Inflammatory macrophage treated with lipopolysaccharide for 4 hours (primary cell): ENCODE measurements around the gene CRPPA.
"Not testable (repeated sequence)": the region's sequence is repeated elsewhere in the genome, so short reads cannot be mapped to it uniquely, and the experiment has no call there.

Source experiments
- DNase-seq: peaks from one replicate; pipeline ENCODE4 v3.0.0-alpha.2; 2020

CRPPA gene

GRCh38 chr7:16421333-16422102 lies at the start of gene CRPPA:
CRPPA (minus strand) TSS chr7:16421538; CDS start chr7:16421322, 216 bp downstream.
- DNase-seq = peak; percentile 15

GRCh38 chr7:16465469-16466361 lies 44.4 kb upstream of the CRPPA start, which contains the start of gene SOSTDC1:
SOSTDC1 (minus strand) TSS chr7:16465738; CDS start chr7:16465668, 70 bp downstream.
- no peak for DNase-seq

GRCh38 chr7:16463949-16464715 lies 42.8 kb upstream of the CRPPA start:
- DNase-seq = no peak

- no peak for DNase-seq
These were observed 42.2 kb upstream of the CRPPA start for GRCh38 chr7:16463520-16463919.

- no peak for DNase-seq
These were observed 41.1 kb upstream of the CRPPA start for GRCh38 chr7:16462431-16462889.

- peak; percentile 3 for DNase-seq
These were observed 39.6 kb upstream of the CRPPA start for GRCh38 chr7:16460789-16461493.

GRCh38 chr7:16456303-16456702 lies 35.0 kb upstream of the CRPPA start:
- not testable (repeated sequence) for DNase-seq

- DNase-seq = no peak
These were observed 34.3 kb upstream of the CRPPA start for GRCh38 chr7:16455591-16455990.

GRCh38 chr7:16450366-16450765 lies 29.0 kb upstream of the CRPPA start:
- no peak for DNase-seq

GRCh38 chr7:16447876-16448275 lies 26.5 kb upstream of the CRPPA start:
- no peak for DNase-seq

GRCh38 chr7:16446508-16446907 lies 25.2 kb upstream of the CRPPA start:
- DNase-seq = no peak

- DNase-seq = not testable (repeated sequence)
These were observed 22.5 kb upstream of the CRPPA start for GRCh38 chr7:16443871-16444270.

GRCh38 chr7:16438988-16439387 lies 17.6 kb upstream of the CRPPA start:
- no peak for DNase-seq

- DNase-seq = no peak
These were observed 15.0 kb upstream of the CRPPA start for GRCh38 chr7:16436306-16436705.

GRCh38 chr7:16433568-16434122 lies 12.3 kb upstream of the CRPPA start:
- DNase-seq = no peak

- DNase-seq = no peak
These were observed 11.0 kb upstream of the CRPPA start for GRCh38 chr7:16432425-16432731.

- DNase-seq = peak; percentile 13
These were observed 10.5 kb upstream of the CRPPA start for GRCh38 chr7:16431646-16432424.

- no peak for DNase-seq
These were observed 8.8 kb upstream of the CRPPA start for GRCh38 chr7:16430133-16430532.

- DNase-seq = peak; percentile 22
These were observed 7.3 kb upstream of the CRPPA start for GRCh38 chr7:16428672-16429071.

GRCh38 chr7:16428182-16428581 lies 6.8 kb upstream of the CRPPA start:
- DNase-seq = no peak

- DNase-seq = no peak
These were observed 2.4 kb upstream of the CRPPA start for GRCh38 chr7:16423761-16424160.
